PFSK-1 (cell line): ENCODE measurements around the gene COMMD3.

ENCODE experiments used
- FOXP2 ChIP-seq: optimal IDR thresholded peaks from 2 replicates; pipeline ENCODE3; 2011; ENCODE audit warnings: borderline replicate concordance, control low read depth, inconsistent platforms; ENCODE audit not compliant: insufficient read depth; ENCODE audit errors: extremely low read length, extremely low read depth
- POLR2AphosphoS5 ChIP-seq: IDR thresholded peaks from 2 replicates; pipeline ENCODE4 v1.6.1; 2012; ENCODE audit warnings: low read depth, mild to moderate bottlenecking, control low read depth, low read length, moderate library complexity
- REST ChIP-seq, 2 experiments: IDR thresholded peaks; 2 replicates each; pipeline versions ENCODE4 v1.6.1 to v1.8.0; 2011 to 2012; ENCODE audit warnings: low read depth in 2 of 2, low read length in 2 of 2, control low read depth in 1 of 2, inconsistent platforms in 1 of 2, mild to moderate bottlenecking in 1 of 2, moderate library complexity in 1 of 2; ENCODE audit not compliant: insufficient read depth in 1 of 2
- SIN3A ChIP-seq: IDR thresholded peaks from 2 replicates; pipeline ENCODE4 v1.6.1; 2012; ENCODE audit warnings: mild to moderate bottlenecking, low read length, moderate library complexity, borderline replicate concordance; ENCODE audit not compliant: insufficient read depth
- TAF1 ChIP-seq: IDR thresholded peaks from 2 replicates; pipeline ENCODE4 v1.6.1; 2012; ENCODE audit warnings: low read length, control low read depth, borderline replicate concordance; ENCODE audit not compliant: insufficient read depth

Gene COMMD3

GRCh38 chr10:22322641-22323160 lies 6.5 kb downstream of the COMMD3 start:
- TF ChIP-seq FOXP2 = no peak
- TF ChIP-seq TAF1 = no peak
- TF ChIP-seq REST (IDR thresholded peaks at IDR 0.05; ENCODE audit: insufficient read depth in 1 of 2, low read depth in 2 of 2, low read length in 2 of 2) = no peak
- 0 out of 2 replicates have a peak, but pooled peaks have one; percentile 3 for TF ChIP-seq SIN3A

GRCh38 chr10:22323538-22324305 lies 7.5 kb downstream of the COMMD3 start:
- no peak for TF ChIP-seq REST (IDR thresholded peaks at IDR 0.05; ENCODE audit: insufficient read depth in 1 of 2, low read depth in 2 of 2, low read length in 2 of 2)
- TF ChIP-seq POLR2AphosphoS5 = no peak
- TF ChIP-seq SIN3A = no peak
- TF ChIP-seq FOXP2 = no peak
- TF ChIP-seq TAF1 = no peak

GRCh38 chr10:22324413-22324812 lies 8.2 kb downstream of the COMMD3 start:
- no peak for TF ChIP-seq REST (IDR thresholded peaks at IDR 0.05; ENCODE audit: insufficient read depth in 1 of 2, low read depth in 2 of 2, low read length in 2 of 2)

- TF ChIP-seq SIN3A (no peak), TAF1 (no peak), REST (IDR thresholded peaks at IDR 0.05; ENCODE audit: insufficient read depth in 1 of 2, low read depth in 2 of 2, low read length in 2 of 2) (no peak), FOXP2 (no peak), POLR2AphosphoS5 (no peak)
Observed at GRCh38 chr10:22324893-22325271, 8.7 kb downstream of the COMMD3 start.
